ENCODE measurements around the gene MAGED4B.
"Not testable (repeated sequence)": the region's sequence is repeated elsewhere in the genome, so short reads cannot be mapped to it uniquely, and the experiment has no call there.

The MAGED4B gene, protein sequence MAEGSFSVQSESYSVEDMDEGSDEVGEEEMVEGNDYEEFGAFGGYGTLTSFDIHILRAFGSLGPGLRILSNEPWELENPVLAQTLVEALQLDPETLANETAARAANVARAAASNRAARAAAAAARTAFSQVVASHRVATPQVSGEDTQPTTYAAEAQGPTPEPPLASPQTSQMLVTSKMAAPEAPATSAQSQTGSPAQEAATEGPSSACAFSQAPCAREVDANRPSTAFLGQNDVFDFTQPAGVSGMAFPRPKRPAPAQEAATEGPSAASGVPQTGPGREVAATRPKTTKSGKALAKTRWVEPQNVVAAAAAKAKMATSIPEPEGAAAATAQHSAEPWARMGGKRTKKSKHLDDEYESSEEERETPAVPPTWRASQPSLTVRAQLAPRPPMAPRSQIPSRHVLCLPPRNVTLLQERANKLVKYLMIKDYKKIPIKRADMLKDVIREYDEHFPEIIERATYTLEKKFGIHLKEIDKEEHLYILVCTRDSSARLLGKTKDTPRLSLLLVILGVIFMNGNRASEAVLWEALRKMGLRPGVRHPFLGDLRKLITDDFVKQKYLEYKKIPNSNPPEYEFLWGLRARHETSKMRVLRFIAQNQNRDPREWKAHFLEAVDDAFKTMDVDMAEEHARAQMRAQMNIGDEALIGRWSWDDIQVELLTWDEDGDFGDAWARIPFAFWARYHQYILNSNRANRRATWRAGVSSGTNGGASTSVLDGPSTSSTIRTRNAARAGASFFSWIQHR

DNA sequence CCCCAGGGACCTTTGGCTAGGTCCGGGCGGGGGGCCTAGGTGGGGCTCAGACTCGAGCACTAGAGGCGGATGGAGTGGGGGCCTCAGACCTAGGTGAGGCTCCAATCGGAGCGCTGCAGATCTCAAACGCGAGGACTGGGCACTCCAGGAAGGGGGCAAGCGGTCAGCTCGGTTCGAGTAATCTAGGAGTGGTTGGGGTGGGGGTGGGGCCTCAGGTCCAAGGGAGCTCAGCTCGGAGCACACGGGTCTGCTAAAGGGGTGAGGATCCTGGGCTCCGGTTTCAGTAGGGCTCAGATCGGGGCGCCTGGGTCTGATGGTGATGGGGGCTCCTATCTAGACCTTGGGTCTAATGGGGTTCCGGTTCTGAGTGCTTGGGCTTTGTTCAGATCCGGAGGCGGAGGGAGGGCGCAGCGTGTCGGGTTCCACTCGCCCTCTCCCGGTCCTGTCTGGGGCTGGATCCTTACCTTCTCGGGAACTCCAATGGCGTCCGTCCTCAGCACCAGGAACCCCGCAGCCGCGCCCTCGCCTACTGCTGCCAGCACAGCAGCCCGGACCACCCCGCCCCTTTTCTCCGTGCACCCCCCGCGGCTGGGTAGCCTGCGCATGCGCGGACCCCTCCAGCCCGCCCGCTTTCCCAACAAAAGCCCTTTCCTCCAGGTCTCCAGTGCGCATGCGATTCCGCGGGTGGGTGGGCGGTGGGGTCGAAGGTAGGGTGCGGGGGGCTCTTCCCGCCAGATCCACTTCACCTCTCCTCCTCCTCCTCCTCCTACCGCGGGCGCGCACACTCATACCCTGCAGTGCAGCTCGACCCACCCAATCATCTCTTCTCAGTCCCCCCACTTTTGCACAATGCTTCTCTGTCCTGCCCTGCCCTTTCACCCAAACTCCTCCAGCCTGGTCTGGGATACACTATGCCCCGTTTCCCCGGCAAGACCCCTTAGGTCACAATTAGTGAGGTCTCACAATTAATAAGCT lies at the start of gene MAGED4B:
Gene MAGED4B (minus strand): TSS at position 518 of the 975 bp plus-strand sequence. CDS start 1,011 bp downstream, outside the sequence.
- not testable (repeated sequence) for DNase-seq (ENCODE audit: low read depth)

DNA sequence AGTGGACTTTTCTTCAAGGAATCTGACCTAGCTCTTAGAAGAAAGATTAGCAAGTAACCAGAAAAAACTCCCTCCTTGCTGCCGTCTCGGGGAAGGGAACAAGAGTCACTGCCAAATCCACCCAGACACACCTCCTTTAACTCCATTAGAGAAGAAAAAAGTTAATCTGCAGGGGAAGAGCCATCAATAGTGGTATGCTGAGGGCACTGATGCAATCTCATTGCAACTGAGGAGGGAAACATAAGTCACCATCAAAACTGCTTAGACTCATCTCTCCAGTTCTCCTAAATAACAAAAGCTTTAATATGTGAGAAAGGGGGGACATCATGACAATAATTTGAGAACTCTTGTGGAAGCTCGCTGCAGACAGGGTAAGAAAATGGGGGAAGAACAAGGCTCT lies 49.3 kb upstream of the MAGED4B start:
- no peak for DNase-seq (ENCODE audit: low read depth)

DNA sequence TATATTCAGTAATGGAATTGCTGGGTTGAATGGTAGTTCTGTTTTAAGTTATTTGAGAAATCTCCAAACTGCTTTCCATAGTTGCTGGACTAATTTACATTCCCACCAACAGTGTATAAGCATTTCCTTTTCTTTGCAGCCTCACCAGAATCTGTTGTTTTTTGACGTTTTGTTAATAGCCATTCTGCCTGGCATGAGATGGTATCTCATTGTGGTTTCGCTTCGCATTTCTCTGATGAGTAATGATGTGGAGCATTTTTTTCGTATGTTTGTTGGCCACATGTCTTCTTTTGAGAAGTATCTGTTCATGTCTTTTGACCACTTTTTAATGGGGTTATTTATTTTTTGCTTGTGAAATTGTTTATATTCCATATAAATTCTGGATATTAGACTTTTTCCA lies 13.6 kb upstream of the MAGED4B start:
- no peak for DNase-seq (ENCODE audit: low read depth)

DNA sequence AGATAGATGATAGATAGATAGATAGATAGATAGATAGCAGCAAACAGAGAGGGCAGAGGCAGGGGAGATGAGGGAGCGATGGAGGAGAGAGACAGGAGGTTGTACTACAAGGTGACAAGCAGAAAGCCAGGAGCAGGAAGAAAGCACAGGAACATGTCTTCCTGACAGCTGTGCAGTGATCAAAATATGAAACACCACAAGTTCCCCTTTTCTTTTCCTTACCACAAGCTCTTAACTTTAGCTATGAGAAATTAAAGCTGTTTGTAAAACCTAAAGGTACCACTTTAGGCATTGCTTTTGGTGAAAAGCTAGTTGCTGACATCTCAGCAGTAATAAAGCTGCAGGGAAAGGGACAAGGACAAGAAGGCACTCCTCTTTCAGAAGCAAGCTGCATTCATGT lies 9.1 kb upstream of the MAGED4B start:
- no peak for DNase-seq (ENCODE audit: low read depth)

DNA sequence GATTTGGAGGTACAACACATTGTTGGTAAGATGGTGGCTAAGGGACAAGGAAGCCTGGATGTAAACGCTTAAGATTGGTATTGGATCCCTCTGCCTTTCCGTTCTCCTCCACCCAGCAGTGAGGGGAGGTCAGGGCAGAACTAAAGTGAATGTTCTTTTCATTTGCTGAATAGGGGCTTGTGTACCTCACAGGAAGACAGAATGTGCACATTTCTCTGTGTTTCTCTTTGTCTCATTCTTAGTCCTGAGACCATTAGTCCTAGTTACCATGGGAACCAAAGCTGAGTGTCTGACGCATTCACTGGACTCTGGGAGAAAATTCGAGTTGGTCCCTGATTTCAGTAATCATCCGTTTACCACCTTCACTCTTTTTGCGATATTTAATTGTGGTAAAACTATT lies 26.7 kb downstream of the MAGED4B start:
- DNase-seq (ENCODE audit: low read depth): not testable (repeated sequence)

DNA sequence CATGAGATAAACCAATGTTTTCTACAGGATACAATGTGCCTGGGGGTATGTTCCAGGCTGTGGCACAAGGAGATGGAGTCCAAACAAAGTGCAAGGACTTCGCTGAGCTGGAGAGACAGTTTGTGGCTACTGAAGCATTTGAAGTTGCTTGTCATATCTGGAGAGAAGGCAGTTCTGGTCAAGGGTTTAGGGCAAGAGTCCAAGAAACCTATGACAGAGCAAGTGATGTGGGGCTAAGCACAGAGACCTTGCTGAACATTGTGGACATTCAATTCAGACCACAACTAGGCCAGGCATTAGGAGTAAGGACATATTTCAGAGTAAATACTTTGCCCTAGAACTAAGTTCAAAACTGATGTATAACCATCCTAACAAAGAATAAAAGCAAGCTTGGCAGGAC lies 34.8 kb downstream of the MAGED4B start:
- DNase-seq (ENCODE audit: low read depth): no peak

DNA sequence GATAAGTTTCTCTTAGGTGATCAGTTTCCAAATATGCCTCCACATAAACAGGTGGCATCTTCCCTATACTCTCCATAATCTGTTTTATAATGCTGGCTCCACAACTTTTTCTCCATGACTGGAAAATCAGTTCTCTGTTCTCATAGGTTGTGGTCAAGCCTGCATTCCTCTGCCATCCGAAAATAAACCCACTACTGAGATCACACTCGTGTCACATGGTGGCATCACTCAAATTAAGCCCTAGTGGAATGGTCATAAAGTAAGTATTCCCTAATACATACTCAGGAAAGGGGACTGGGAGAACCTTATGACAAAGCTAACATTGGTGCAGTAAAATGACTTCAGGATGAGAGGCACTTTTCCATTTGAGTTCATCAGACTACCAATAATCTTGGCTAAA lies 37.6 kb downstream of the MAGED4B start:
- DNase-seq (ENCODE audit: low read depth): no peak

DNA sequence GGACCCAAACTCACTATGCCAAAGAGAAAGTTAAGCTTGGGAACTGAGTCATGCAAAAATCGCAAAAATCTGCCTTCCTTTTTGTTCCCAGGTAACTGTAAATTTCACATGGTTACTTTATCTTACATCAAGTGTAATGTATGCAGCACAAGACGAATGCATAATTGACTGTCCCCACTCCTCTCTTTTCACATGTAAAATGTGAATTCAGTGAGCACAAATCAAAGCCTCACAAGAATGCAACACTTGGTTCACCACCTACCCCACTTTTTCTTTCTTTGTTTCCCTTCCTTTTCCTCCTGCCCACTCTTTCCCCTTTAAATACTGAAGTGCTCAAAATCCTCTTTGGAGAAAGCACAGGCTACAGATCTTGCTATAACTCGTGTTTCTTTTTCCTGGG lies 53.2 kb downstream of the MAGED4B start:
- no peak for DNase-seq (ENCODE audit: low read depth)
